Astrocyte (in vitro differentiated cells and primary cell): ENCODE data around the gene ZNF700.

Experiments
- CTCF ChIP-seq: IDR thresholded peaks from 2 replicates; pipeline ENCODE4 v1.5.1; 2011; ENCODE audit warnings: low read depth, mild to moderate bottlenecking, inconsistent platforms, low read length, moderate library complexity; ENCODE audit not compliant: insufficient read depth
- EZH2 ChIP-seq: IDR thresholded peaks from 2 replicates; pipeline ENCODE4 v1.6.1; 2012; ENCODE audit warnings: mild to moderate bottlenecking, low read length, inconsistent platforms; ENCODE audit not compliant: insufficient read depth

GRCh38 chr19:11921852-11922495 lies 2.9 kb upstream of the ZNF700 start:
- no peak for TF ChIP-seq CTCF
- no peak for TF ChIP-seq EZH2
